Endothelial cell of coronary artery (primary cell): Measurements from ENCODE around the gene EEF2KMT. TPM values are rescaled to one million over a fixed set of nuclear protein-coding genes. Genes with fewer than 3 reads are reported as not detected.

ENCODE experiments used
- total RNA-seq: library from RNA; depleted of rRNA; stranded (reverse); fragments of >200 nt; gene quantifications from 2 replicates; pipeline ENCODE4 v1.2.3, GENCODE V29; 2014

EEF2KMT gene
- total RNA-seq, result 10.2 and 10.6 TPM in 2 replicates

DNA sequence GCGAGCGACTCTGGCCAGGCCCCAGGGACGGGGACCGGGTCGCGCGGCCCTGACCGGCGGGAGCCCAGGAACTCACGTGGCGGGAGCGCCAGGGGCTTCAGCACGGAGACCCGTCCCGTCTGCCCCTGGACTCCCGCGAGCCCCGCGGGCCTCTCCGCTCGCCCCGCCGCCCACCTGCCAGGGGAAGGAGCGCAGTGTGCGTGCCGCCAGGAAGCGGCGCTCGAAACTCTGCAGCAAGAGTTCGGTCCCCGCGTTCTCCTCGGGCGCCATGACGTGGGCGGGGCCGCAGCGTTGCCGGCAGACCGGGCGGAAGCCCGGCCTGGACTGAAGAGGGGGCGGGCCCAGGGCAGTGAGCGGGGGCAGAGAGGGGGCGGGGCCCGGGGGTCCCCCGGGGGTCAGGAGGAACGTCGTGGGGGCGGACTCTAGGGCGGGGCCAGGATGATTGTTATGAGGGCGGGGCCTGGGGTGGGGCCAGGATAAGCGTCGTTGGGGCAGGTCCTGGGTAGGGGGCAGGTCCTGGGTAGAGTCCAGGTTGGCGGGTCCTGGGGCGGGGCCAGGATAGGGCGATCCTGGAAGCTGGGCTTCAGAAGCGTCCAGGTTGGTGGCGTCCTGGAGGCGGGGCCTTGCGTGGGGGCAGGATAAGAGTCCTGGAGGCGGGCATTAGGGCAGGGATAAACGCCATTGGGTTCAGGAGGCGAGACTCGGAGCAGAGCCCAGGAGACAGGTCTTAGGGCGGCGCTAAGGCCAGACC lies at the start of gene EEF2KMT:
EEF2KMT (minus strand) TSS at position 326 of the 751 bp plus-strand sequence; CDS start at position 270, 56 bp downstream.

DNA sequence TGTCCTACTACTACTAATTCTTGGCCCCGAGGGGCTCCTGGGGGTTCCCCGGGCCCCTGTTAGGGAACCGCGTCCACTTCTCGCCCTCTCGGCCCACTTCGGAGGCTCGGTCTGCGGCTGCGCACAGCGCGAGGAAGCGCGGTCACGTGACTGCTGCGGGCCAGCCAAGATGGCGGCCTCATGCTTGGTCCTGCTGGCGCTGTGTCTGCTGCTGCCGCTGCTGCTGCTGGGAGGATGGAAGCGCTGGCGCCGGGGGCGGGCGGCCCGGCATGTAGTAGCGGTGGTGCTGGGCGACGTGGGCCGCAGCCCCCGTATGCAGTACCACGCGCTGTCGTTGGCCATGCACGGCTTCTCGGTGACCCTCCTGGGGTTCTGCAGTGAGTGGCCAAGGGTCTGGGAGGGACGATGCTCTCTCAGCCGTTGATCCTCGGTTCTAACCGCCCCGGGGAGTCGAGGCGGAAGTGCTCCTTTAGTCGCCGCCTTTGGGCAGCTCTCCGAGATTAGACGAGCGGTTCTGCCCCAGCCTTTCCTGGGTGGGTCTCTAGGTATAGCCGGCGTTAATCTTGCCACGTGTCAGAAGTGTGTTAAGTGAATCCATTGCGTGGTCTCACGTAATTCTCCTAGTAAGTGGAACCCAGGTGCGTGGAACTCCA lies 25.8 kb downstream of the EEF2KMT start, which contains the start of gene ALG1:
ALG1 (plus strand) TSS at position 163 of the 653 bp plus-strand sequence; CDS start at position 170, 7 bp downstream.

DNA sequence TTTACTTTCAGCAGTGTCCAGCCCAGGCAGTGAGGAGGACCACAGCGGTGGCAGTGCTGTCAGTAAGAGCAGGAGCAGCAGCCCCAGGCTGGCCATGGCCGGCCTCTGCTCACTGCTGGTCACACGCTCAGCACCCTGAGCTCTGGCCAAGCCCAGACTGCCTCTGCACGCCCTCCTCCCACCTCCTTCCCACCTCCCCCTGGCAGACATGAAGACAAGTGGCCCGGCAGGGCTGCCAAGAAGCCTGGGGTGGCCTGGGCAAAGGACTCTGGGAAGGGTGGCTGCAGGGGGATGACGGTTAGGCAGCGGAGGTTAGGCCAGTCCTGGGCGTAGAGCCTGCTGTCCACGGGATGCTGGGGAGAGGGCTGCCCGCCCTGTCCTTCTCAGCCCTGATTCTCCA lies 31.8 kb downstream of the EEF2KMT start, which contains the start of gene C16orf89:
C16orf89 (minus strand) TSS at position 144 of the 400 bp plus-strand sequence; CDS start at position 96, 48 bp downstream.

Other genes with a start within 250 kb of the EEF2KMT start
- gene PPL, start 160.6 kb downstream of the EEF2KMT start, total RNA-seq, result 0.18 and 1.0 TPM in 2 replicates
- not detected in 2 replicates for gene SEC14L5, start 139.5 kb downstream of the EEF2KMT start, total RNA-seq
- gene NAGPA, start 63.9 kb downstream of the EEF2KMT start, total RNA-seq, result 13.9 and 16.6 TPM in 2 replicates
- gene C16orf89, start 31.8 kb downstream of the EEF2KMT start, total RNA-seq, result not detected in 2 replicates
- 26.4 and 33.3 TPM in 2 replicates for gene ALG1, start 26.0 kb downstream of the EEF2KMT start, total RNA-seq